ENCODE data around the gene MGRN1.

GRCh38 chr16:4634768-4635167, 10.1 kb downstream of the MGRN1 start:
- TF ChIP-seq TAF1 (IDR thresholded peaks at IDR 0.05; ENCODE audit: borderline replicate concordance, insufficient read depth, low read length) (no peak), FOXP2 (optimal IDR thresholded peaks at IDR 0.05; ENCODE audit: borderline replicate concordance, extremely low read depth, extremely low read length, insufficient read depth) (no peak)
